ENCODE measurements around the gene ZFR. TPM values are rescaled to one million over a fixed set of nuclear protein-coding genes. Genes with fewer than 3 reads are reported as not detected.

ZFR gene
- total and polyA plus RNA-seq, 9 of the 15 experiments (the other 6 are each of a cell fraction or from before 2014, with no cell fraction given) = 35.5 to 108 (median 71.1) TPM

DNA sequence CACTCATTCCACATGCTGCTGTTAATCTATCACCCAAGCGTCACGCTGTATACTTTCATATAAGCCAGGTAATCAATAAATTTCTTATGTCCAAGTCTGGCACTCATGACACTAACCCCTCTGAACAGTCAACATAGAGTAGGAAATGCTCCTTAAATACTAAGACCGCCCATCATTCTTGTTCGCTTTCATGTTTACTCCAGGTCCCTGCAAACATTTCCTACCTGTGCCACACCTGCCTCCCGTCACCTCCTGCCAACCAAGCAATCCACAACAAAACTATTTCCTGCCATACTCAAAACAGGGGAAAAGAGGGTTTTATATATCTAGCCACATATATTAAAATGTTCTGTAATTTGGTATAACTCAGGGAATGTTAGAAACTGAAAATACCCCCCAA, 39.0 kb downstream of the ZFR start:
- WGBS (ENCODE audit: insufficient coverage, low coverage, missing lambda C conversion rate) = 97% methylated on average over 5 of the region's 5 CpGs
- Histone ChIP-seq H3K4me3 (no peak overlapping the region), H3K27me3 (ENCODE audit: control insufficient read depth in 2 of 2, insufficient read depth in 2 of 2, low read length in 2 of 2) (no peaks in the 10 kb centered on the region), H3K9me3 (replicated peaks; ENCODE audit: control insufficient read depth, insufficient read depth, low read depth, low read length) (no peaks in the 10 kb centered on the region), H3K4me1 (replicated peaks in 1 of 2; ENCODE audit: control insufficient read depth in 2 of 2, insufficient read depth in 2 of 2, low read length in 2 of 2) (no peaks in the 10 kb centered on the region), H3K79me2 (ENCODE audit: control insufficient read depth, insufficient read depth, low read length) (no peaks in the 10 kb centered on the region), H2AFZ (ENCODE audit: low read depth, low read length) (no peak overlapping the region), H3K27ac (ENCODE audit: extremely low read depth, low read depth, low read length) (no peak overlapping the region), H3K9ac (ENCODE audit: insufficient read depth in 1 of 2, low read depth in 2 of 2, low read length in 2 of 2) (no peak overlapping the region), H3K36me3 (ENCODE audit: control insufficient read depth, insufficient read depth, low read length) (peaks cover 99% of the 10 kb centered on the region), H3K4me2 (ENCODE audit: insufficient read depth, low read length) (no peak overlapping the region), H3K9me1 (ENCODE audit: control insufficient read depth, insufficient read depth, low read length) (no peaks in the 10 kb centered on the region), H4K20me1 (replicated peaks; ENCODE audit: control insufficient read depth, insufficient read depth, low read length) (no peaks in the 10 kb centered on the region)
- FAIRE-seq = no peak
- no peak for DNase-seq (ENCODE audit: extremely low read depth in 1 of 4, low spot score in 3 of 4)
- intact Hi-C loops (cut with micrococcal nuclease) = no loop called here
- CTCF ChIA-PET (ENCODE audit: low intra/inter-chr PET ratio) = no interaction called here
- TF ChIP-seq ETV5 (CRISPR knock-in tag; IDR thresholded peaks at IDR 0.05; ENCODE audit: low read depth) (no peak), DNMT1 (IDR thresholded peaks at IDR 0.05) (no peak), SAFB2 (IDR thresholded peaks at IDR 0.05; ENCODE audit: borderline replicate concordance, low read depth, low read length, severe bottlenecking) (no peak), FOXK2 (conservative IDR thresholded peaks at IDR 0.05 in 1 of 2, IDR thresholded peaks at IDR 0.05 in 1 of 2; ENCODE audit: low read depth in 2 of 2) (no peak), ZNF561 (CRISPR knock-in tag; conservative IDR thresholded peaks at IDR 0.05) (no peak), HNRNPUL1 (IDR thresholded peaks at IDR 0.05; ENCODE audit: low read length) (no peak), HDAC8 (tag; IDR thresholded peaks at IDR 0.05) (no peak), CBX3 (IDR thresholded peaks at IDR 0.05; ENCODE audit: borderline replicate concordance in 1 of 2, low read length in 2 of 2) (no peak), U2AF1 (optimal IDR thresholded peaks at IDR 0.05; ENCODE audit: low read depth, low read length) (no peak), BMI1 (IDR thresholded peaks at IDR 0.05; ENCODE audit: low read length) (no peak), MAFG (tag; conservative IDR thresholded peaks at IDR 0.05) (no peak), CREB1 (IDR thresholded peaks at IDR 0.05) (no peak), CREB1 (CRISPR knock-in tag; IDR thresholded peaks at IDR 0.05) (no peak), ZNF184 (CRISPR knock-in tag; IDR thresholded peaks at IDR 0.05) (no peak), CBX5 (IDR thresholded peaks at IDR 0.05; ENCODE audit: borderline replicate concordance, low read depth) (no peak), IRF2 (CRISPR knock-in tag; IDR thresholded peaks at IDR 0.05) (no peak), ZNF766 (CRISPR knock-in tag; conservative IDR thresholded peaks at IDR 0.05) (no peak), NONO (IDR thresholded peaks at IDR 0.05; ENCODE audit: low read depth in 2 of 2, low read length in 1 of 2) (no peak)
- TF ChIP-seq, protein P1, sequence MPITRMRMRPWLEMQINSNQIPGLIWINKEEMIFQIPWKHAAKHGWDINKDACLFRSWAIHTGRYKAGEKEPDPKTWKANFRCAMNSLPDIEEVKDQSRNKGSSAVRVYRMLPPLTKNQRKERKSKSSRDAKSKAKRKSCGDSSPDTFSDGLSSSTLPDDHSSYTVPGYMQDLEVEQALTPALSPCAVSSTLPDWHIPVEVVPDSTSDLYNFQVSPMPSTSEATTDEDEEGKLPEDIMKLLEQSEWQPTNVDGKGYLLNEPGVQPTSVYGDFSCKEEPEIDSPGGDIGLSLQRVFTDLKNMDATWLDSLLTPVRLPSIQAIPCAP (CRISPR knock-in tag; IDR thresholded peaks at IDR 0.05; ENCODE audit: borderline replicate concordance) = no peak
- POLR2A ChIA-PET = interaction anchor here (1.2 to 1.6 kb wide), 3 partner anchors 8 to 100 kb away, joined by 4 to 8 read pairs (median 5); no protein-coding TSS in a partner anchor
- in situ Hi-C loops (cut with MboI) = no loop called here
- no TSS peak for BruUV-seq (replicated peaks)
- no peak for ATAC-seq
